GM10266 (cell line): Measurements from ENCODE around the gene XKR7.

ENCODE experiments used
- DNase-seq: peaks from one replicate; pipeline ENCODE4 v3.0.0; 2012; ENCODE audit errors: extremely low spot score
- TF ChIP-seq, protein P1 (sequence below): IDR thresholded peaks from 2 replicates; pipeline ENCODE4 v1.5.1; 2012; ENCODE audit warnings: mild to moderate bottlenecking, low read depth; ENCODE audit not compliant: control insufficient read depth, insufficient read depth; ENCODE audit errors: missing control alignments

Gene XKR7

DNA sequence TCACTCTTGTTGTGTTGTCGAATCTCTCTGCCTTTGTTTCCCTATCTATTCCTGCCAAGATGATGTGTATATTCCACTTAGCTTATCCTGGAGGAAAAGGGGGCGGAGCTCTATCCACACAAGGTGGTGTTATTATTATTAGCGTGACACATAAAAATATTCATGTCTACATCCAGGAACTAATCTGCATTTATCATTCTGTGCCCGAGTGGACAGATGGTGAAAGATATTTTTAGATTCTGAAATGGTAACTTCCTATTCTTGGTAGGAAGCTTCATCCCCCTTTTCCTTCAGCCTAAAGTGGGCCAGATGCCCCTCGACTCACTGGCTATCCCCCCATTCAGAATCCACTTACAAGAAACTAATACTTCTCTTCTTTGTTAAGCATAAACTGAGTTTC lies 2.0 kb downstream of the XKR7 start:
- no peak for DNase-seq

DNA sequence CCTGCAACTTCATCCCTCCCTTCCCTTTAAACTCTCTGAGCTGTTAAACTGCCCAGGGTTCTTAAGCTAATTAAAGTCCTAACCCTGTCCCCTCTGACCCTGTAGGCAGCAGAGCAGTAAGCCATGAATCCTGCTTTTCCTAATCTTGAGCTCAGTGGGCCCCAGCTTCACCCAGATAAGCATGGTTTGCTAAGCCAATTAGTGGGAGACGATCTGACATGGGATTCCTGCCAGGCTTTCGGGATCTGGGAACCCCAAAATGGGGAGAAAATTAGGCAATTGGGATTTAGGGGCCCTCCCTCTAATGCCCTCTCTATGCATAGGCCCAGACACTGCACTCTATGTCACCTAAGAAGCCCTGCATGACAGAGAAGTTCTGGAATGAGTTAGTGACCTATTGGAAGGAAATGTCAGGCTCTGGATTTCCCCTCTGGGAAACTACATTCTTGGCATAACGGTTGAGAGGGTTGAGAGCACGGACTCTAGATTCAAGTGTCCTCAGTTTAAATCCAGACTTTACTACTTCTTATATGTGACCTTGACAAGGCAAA lies 4.6 kb downstream of the XKR7 start:
- TF ChIP-seq, protein P1, sequence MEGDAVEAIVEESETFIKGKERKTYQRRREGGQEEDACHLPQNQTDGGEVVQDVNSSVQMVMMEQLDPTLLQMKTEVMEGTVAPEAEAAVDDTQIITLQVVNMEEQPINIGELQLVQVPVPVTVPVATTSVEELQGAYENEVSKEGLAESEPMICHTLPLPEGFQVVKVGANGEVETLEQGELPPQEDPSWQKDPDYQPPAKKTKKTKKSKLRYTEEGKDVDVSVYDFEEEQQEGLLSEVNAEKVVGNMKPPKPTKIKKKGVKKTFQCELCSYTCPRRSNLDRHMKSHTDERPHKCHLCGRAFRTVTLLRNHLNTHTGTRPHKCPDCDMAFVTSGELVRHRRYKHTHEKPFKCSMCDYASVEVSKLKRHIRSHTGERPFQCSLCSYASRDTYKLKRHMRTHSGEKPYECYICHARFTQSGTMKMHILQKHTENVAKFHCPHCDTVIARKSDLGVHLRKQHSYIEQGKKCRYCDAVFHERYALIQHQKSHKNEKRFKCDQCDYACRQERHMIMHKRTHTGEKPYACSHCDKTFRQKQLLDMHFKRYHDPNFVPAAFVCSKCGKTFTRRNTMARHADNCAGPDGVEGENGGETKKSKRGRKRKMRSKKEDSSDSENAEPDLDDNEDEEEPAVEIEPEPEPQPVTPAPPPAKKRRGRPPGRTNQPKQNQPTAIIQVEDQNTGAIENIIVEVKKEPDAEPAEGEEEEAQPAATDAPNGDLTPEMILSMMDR: no peak

More for the DNA sequence above, 2.0 kb downstream of the XKR7 start:
- TF ChIP-seq, protein P1: no peak

DNA sequence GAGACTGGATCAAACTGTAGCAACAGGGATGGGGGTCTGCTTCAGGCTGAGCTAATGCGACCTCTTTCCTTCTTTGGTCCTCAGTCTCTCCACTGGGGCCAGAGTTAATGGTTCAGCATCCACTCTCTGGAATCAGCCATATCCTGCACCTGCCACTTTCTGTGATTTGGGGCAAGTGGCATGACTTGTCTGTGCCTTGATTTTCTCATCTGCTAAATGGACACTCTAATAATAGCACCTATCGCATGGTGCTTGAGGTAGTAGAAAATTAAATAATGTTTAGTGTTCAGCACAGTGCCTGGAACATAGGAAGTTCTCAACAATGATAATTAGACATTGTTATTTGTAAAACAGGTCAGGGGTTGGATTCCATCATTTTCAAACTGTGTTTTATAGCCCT lies 6.3 kb downstream of the XKR7 start:
- DNase-seq: no peak
- TF ChIP-seq, protein P1: no peak

More for the DNA sequence above, 4.6 kb downstream of the XKR7 start:
- no peak for DNase-seq

DNA sequence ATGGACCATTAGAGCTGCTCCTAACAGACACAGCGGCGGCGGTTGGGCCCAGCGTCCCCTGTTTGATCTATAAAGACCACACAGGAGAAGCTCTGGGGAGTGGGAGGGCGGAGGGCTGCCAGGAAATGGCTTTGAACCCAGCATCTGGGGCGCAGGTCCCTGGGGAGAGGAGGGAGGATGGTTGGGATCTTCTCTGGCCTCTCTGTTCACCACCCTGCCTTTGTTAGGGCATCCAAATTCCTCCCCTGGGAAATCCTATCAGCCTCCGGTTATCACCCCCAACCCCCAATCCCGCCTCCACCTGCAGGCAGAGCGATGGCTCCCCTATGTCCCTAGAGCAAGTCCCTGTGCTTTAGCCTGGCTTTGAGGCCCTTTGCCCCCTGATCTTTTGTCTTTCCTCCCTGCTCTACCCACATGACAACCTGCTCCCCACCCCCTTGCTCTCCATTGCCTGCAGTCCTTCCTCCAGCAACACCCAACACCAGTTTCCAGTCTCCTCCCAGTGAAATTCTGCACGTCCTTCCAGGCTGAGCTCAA lies 7.1 kb downstream of the XKR7 start:
- TF ChIP-seq, protein P1: no peak
- no peak for DNase-seq

DNA sequence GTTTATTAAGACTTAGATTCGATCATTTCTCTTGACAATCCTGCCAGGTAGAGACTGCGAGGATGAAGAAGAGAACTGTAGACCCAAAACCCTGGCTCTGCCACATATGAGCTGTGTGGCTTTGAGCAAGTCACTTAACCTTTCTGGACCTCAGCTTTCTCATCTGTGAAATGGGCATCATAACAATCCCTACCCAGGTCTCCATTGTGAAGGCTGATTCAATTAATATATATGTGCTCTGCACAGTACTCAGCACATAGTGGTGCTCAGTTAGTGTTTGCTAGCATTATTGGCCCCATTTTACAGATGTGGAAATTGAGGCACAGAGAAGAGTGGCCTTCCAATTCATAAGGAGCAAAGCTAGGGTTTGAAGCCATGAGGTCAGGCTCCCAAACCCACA lies 7.9 kb downstream of the XKR7 start:
- TF ChIP-seq, protein P1: no peak
- no peak for DNase-seq

DNA sequence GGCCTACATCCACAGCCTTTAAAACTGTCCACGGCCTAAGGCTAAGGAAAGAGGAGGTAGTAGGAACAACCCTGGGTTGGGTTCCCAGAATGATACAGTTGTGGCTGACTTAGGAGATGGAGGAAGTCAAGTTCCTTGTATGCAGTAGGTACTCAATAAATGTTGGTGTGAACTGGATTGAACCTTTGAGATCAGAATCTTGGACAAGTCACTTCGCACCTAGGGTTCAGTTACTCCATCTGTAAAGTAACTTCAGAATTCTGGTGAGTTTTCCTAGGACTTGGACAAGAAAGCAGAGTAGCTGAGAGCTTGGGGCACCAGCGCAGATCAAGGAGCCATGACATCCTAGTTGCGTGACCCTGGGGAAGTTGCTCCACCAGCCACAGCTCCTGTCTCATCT lies 9.1 kb downstream of the XKR7 start:
- DNase-seq: no peak

More for the DNA sequence above, 9.1 kb downstream of the XKR7 start:
- TF ChIP-seq, protein P1: no peak
